Spinal cord (tissue), 10 donors: ENCODE data around the gene TMEM260. TPM values are rescaled to one million over a fixed set of nuclear protein-coding genes. Genes with fewer than 3 reads are reported as not detected.

Experiments
- DNase-seq, 6 donors: peaks; one replicate each; pipeline versions ENCODE4 v3.0.0 to v3.0.0-alpha.2; 2013 to 2015; ENCODE audit warnings: low spot score in 6 of 6, low read depth in 4 of 6
- H3K27ac ChIP-seq: one replicate; pipeline ENCODE4 v1.5.1; 2013; ENCODE audit warnings: low read depth, low read length, control low read depth
- H3K27me3 ChIP-seq: one replicate; pipeline ENCODE4 v1.6.1; 2013; ENCODE audit warnings: low read length; ENCODE audit not compliant: control insufficient read depth, insufficient read depth
- H3K36me3 ChIP-seq: one replicate; pipeline ENCODE4 v1.6.1; 2013; ENCODE audit warnings: low read length; ENCODE audit not compliant: control insufficient read depth, insufficient read depth
- H3K4me1 ChIP-seq: one replicate; pipeline ENCODE4 v1.6.1; 2013; ENCODE audit warnings: low read length; ENCODE audit not compliant: control insufficient read depth, insufficient read depth
- H3K4me3 ChIP-seq: one replicate; pipeline ENCODE4 v1.5.1; 2013; ENCODE audit warnings: low read depth, low read length, control low read depth
- H3K9me3 ChIP-seq: one replicate; pipeline ENCODE4 v1.6.1; 2013; ENCODE audit warnings: low read length; ENCODE audit not compliant: control insufficient read depth, insufficient read depth
- WGBS: methylation state at CpG from one replicate; pipeline ENCODE4 v1.1.5; 2013; ENCODE audit warnings: missing lambda C conversion rate; ENCODE audit not compliant: insufficient coverage; 5-methylcytosine and 5-hydroxymethylcytosine counted together
- polyA plus RNA-seq, 2 donors: library from polyadenylated mRNA; unstranded; fragments of 120-200 nt; gene quantifications; one replicate each; pipeline ENCODE4 v1.2.1, GENCODE V29; 2013; ENCODE audit not compliant: insufficient read length in 2 of 2
- total RNA-seq, 2 donors: library from RNA; depleted of rRNA in 1 of 2; stranded (reverse); fragments of 120-200 nt in 1 of 2; fragments of >200 nt in 1 of 2; gene quantifications; one replicate each; pipeline versions ENCODE4 v1.2.3 to v1.2.4, GENCODE V29; 2013 to 2014
- donor health status: healthy.

The TMEM260 gene
- total and polyA plus RNA-seq, 4 donors = 18.1 to 28.3 (median 20.4) TPM

- Histone ChIP-seq H3K4me1 (no peaks in the 10 kb centered on the region), H3K4me3 (no peak overlapping the region), H3K27ac (no peak overlapping the region), H3K9me3 (peaks cover 4% of the 10 kb centered on the region), H3K27me3 (no peaks in the 10 kb centered on the region), H3K36me3 (peaks cover 32% of the 10 kb centered on the region)
- no CpG with 5 or more reads among the region's 2 CpGs for WGBS
- DNase-seq = no peak
Measured at GRCh38 chr14:56635041-56635440, 55.4 kb downstream of the TMEM260 start.

GRCh38 chr14:56647493-56647892 is 67.9 kb downstream of the TMEM260 start:
- Histone ChIP-seq H3K4me1 (peaks cover 3% of the 10 kb centered on the region), H3K9me3 (no peaks in the 10 kb centered on the region), H3K36me3 (no peaks in the 10 kb centered on the region), H3K4me3 (no peak overlapping the region), H3K27me3 (no peaks in the 10 kb centered on the region), H3K27ac (no peak overlapping the region)
- DNase-seq = no peak
- no CpG with 5 or more reads among the region's 2 CpGs for WGBS

GRCh38 chr14:56648508-56649301 is 69.1 kb downstream of the TMEM260 start:
- H3K9me3 ChIP-seq = no peaks in the 10 kb centered on the region
- peaks cover 3% of the 10 kb centered on the region for H3K4me1 ChIP-seq
- H3K36me3 ChIP-seq = no peaks in the 10 kb centered on the region
- peak in 2 of 6 donors; percentile 52 to 70 for DNase-seq
- 32% methylated on average over 3 of the region's 6 CpGs for WGBS
- H3K27ac ChIP-seq = no peak overlapping the region
- no peaks in the 10 kb centered on the region for H3K27me3 ChIP-seq
- H3K4me3 ChIP-seq = no peak overlapping the region

- no CpG with 5 or more reads among the region's 3 CpGs for whole genome bisulfite sequencing
- Histone ChIP-seq H3K4me1 (peaks cover 3% of the 10 kb centered on the region), H3K27ac (no peak overlapping the region), H3K4me3 (no peak overlapping the region), H3K9me3 (no peaks in the 10 kb centered on the region), H3K36me3 (no peaks in the 10 kb centered on the region), H3K27me3 (no peaks in the 10 kb centered on the region)
- no peak for DNase-seq
Measured at GRCh38 chr14:56649382-56649781, 69.8 kb downstream of the TMEM260 start.

GRCh38 chr14:56650048-56650447 is 70.5 kb downstream of the TMEM260 start:
- Histone ChIP-seq H3K4me3 (no peak overlapping the region), H3K4me1 (peaks cover 3% of the 10 kb centered on the region), H3K27ac (peak overlapping the region; percentile 26), H3K36me3 (no peaks in the 10 kb centered on the region), H3K27me3 (no peaks in the 10 kb centered on the region), H3K9me3 (no peaks in the 10 kb centered on the region)
- DNase-seq = peak in 4 of 6 donors; percentile 4 to 82 (median 48)
- WGBS = 54% methylated on average over 7 of the region's 9 CpGs

- H3K27ac ChIP-seq = no peak overlapping the region
- peak in 1 of 6 donors; percentile 33 for DNase-seq
- H3K36me3 ChIP-seq = no peaks in the 10 kb centered on the region
- no peak overlapping the region for H3K4me3 ChIP-seq
- H3K27me3 ChIP-seq = no peaks in the 10 kb centered on the region
- peaks cover 3% of the 10 kb centered on the region for H3K4me1 ChIP-seq
- H3K9me3 ChIP-seq = no peaks in the 10 kb centered on the region
Measured at GRCh38 chr14:56650979-56651378, 71.4 kb downstream of the TMEM260 start.

- 75% methylated on average over 2 of the region's 2 CpGs for WGBS
- no peak for DNase-seq
- no peaks in the 10 kb centered on the region for H3K9me3 ChIP-seq
- no peaks in the 10 kb centered on the region for H3K4me1 ChIP-seq
- no peaks in the 10 kb centered on the region for H3K36me3 ChIP-seq
- H3K27ac ChIP-seq = no peak overlapping the region
- no peak overlapping the region for H3K4me3 ChIP-seq
- H3K27me3 ChIP-seq = peaks cover 3% of the 10 kb centered on the region
Measured at GRCh38 chr14:56657604-56658003, 78.0 kb downstream of the TMEM260 start.

- no peak overlapping the region for H3K27ac ChIP-seq
- H3K4me3 ChIP-seq = no peak overlapping the region
- H3K27me3 ChIP-seq = peaks cover 3% of the 10 kb centered on the region
- DNase-seq = no peak
- no peaks in the 10 kb centered on the region for H3K9me3 ChIP-seq
- 5% methylated on average over 4 of the region's 8 CpGs for WGBS
- no peaks in the 10 kb centered on the region for H3K36me3 ChIP-seq
- no peaks in the 10 kb centered on the region for H3K4me1 ChIP-seq
Measured at GRCh38 chr14:56659378-56659777, 79.8 kb downstream of the TMEM260 start.

GRCh38 chr14:56659964-56660551 is 80.5 kb downstream of the TMEM260 start:
- 27% methylated on average over 3 of the region's 7 CpGs for WGBS
- H3K27me3 ChIP-seq = peaks cover 3% of the 10 kb centered on the region
- H3K27ac ChIP-seq = no peak overlapping the region
- no peaks in the 10 kb centered on the region for H3K4me1 ChIP-seq
- DNase-seq = peak in 3 of 6 donors; percentile 42 to 91 (median 85)
- no peak overlapping the region for H3K4me3 ChIP-seq
- H3K36me3 ChIP-seq = no peaks in the 10 kb centered on the region
- H3K9me3 ChIP-seq = no peaks in the 10 kb centered on the region
